Suppressor macrophage treated with lipopolysaccharide for 1 hour (primary cell): ENCODE results near the gene TIAM2.
"Not testable (repeated sequence)": the region's sequence is repeated elsewhere in the genome, so short reads cannot be mapped to it uniquely, and the experiment has no call there.

ENCODE experiments used
- DNase-seq, 3 donors: peaks; one replicate each; pipeline ENCODE4 v3.0.0-alpha.2; 2020 to 2022

The TIAM2 gene

DNA sequence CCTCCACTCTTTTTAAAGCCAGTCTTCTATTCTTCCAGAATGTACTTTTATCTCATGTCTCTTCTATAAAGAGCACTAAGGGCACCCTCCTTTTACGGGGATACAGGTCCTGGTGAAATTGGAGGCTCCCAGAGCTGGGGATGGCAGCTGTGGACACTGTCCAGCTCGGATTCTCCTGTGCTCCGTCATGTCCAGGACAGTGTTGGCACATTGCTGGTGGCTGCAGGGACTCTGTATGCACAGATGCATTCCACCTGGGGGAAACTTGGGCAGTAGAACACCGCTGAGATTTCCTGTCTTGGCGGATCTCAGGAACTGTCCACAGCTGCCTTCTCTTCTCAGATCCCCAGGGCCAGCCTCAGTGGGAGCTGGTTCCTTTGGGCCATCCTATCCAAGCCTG lies 212.1 kb downstream of the TIAM2 start:
- DNase-seq, result no peak

DNA sequence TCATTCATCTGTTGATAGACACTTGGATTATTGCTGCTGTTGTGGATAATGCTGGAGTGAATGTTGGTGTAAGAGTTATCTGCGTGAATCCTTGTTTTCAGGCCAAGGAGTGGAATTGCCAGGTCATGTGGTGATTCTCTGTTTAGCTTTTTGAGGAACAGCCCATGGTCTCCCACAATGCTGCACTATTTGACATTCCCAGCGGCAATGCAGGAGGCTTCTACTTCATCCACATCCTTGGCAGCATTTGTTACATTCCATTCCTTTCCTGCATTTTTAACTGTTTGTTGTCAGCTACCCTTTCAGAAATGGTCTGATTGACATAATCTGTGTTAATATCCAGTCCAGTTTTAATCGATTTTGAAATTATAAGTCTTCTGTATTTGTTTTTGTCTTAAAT lies 217.0 kb downstream of the TIAM2 start:
- no peak for DNase-seq

DNA sequence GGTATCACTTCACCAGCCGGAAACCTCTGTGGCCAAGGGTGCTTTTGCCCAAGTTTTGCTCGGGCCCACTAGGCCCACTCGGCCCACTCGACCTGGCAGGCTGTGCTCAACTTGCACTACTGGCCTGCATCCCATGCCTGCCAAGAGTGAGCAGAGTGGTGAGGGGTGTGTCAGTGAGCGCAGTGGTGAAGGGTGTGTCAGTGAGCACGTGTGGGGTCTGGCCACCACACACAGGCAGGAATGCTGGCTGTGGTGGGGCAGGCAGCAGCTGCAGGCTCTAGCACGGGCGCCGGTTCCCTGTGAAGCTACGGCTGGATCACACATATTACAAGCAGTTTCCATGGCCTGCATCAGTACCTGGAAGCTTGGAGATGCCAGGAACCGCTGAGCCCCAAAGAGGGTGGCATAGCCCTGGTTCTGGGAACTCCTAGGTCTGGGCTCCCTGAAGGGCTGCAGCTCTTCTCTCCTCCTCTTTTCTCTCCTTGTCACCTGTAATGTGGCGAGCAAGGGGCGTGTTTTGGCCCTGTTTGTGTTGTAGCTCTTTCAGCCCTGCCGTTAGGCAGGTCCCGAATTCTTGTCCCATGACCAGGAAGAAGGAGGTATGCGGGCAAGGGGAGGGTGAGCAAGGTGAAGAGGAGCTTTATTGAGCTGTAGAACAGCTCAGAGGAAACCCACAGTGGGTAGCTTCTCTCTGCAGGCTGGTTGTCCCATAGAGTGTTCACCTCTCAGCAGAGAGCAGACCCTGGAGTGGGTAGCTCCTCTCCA lies 217.7 kb downstream of the TIAM2 start:
- DNase-seq, result no peak

DNA sequence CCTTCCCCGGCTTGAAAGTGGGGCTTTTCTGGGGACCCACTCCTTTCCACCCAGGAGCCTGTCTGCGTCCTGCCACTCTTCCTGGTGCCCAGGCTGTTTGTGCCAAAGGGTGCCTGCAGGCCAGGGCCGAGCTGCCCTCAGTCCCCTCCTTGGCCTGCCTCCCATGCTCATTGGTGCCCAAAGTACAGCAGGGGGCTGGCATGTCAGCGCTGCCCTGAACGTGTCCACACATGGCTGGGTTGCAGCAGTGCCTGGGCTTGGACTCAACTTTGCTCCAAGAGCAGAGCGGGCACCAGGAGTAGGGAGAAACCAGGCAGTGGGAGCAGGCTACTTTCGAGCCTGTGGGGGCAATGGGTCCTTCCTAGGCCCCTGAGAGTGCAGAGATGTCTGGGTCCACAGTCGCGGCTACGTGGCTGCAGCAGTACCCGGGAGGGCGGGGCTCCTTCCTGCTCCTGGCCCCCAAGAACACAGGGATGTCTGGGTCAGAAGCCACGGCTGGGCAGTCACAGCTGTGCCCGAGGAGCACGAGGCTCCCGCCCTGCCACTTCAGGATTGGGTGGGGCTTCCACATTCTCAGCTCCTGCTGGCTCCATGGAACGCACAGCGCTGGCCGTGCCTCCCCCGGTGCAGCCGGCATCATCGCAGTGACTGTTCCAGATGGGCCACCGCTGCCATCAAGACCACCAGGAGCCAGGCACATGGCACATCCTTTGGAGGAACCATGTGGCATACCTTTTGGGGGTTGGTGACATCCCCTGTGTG lies 218.7 kb downstream of the TIAM2 start:
- DNase-seq, result no peak

DNA sequence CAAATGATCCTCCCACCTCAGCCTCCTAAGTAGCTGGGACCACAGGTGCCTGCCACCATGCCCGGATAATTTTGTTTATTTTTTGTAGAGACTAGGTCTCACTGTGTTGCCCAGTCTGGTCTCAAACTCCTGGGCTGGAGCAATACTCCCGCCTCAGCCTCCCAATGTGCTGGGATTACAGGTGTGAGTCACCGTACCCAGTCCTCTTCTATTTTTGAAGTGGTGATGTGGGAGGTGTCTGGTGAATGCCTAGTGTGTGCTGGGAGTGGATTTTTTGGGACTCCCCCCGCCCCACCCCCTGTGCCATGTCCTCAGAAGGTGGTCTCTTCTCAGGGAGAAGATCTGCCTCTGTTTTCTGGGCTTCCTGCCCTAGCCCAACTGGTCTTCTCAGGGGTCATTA lies 220.8 kb downstream of the TIAM2 start:
- no peak for DNase-seq

DNA sequence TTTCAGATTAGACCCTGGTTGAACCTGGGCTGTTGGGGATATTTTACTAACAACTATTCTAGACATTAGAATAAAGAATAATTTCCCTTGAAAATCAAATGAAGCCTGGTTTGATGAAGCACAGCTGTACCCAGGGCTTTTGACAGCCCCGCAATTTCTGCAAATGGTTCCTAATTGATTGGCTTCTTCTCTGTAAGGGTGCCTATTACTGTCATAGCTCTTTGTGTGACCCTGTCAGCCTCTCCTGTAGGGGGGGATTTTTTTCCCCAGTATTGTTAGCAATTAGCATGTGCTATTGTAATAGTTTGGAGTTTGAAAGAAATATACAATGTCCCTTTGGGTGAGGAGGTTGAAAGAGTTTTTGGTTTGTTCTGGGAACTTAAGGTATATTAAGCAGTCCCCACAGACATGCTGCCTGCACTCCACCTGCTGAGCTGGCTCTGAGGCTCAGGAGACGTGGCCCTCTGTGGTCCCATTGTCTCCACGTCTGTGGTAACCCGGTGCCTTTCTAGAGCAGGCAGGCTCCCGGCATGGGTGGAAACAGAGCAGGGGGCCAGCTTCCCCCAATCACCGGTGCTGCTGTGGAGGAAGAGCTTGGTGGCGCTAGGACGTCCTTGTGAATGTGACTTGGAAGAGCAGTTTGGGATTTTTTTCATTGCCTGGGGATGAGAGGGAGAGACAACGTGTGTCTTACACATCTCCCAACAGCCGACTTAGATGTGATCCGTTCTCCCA lies 221.4 kb downstream of the TIAM2 start:
- DNase-seq, result no peak

DNA sequence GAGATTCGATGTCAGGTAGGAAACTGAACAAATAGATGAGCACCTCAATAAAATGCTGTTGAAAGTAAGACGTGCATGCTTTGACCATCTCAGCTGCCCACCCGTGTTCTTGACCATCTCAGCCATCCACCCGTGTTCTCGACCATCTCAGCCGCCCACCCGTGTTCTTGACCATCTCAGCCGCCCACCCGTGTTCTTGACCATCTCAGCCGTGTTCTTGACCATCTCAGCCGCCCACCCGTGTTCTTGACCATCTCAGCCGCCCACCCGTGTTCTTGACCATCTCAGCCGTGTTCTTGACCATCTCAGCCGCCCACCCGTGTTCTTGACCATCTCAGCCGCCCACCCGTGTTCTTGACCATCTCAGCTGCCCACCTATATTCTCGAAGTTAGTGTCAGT lies 223.6 kb downstream of the TIAM2 start:
- DNase-seq, result not testable (repeated sequence)

DNA sequence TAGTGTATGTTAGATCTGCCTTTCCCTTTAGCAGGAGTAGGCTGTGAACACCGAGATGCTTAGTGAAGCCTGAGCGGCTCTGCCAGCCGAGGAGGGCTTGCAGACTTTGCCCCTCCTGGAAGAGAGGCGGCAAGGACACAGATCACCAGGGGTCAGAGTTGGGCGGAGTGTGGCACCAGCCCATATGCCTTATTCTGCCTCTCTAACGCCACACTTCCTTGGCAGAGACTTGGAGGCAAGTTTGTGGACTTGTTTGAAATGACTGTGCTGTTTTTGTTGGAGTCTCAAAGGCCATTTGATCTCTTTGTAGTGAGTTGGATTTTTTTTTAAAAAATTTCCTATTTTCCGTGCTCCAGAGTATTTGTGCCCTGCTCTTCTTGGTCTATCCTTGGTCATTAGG lies 224.2 kb downstream of the TIAM2 start:
- no peak for DNase-seq

DNA sequence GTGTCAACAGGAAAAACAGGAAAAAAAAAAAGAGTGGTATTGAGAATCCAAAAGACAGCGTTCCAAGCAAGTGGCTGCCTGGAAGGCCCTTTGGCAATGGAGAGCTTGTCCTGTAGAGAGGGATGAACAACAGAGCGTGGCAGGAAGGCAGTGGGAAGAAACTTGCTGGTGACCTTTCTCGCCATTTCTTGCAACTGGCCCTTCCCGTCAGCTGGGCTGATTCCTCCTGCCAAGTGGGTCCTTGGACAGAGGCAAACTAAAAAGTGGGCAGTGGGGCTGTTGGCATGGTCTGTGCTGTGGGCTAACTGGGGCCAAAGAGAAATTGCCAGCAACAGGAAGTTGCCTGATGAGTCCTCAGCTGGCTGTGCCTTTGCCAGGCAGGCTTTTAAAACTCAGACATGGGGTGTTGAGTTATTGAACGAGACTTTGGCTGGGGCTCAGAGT lies 224.8 kb downstream of the TIAM2 start:
- DNase-seq, result no peak

DNA sequence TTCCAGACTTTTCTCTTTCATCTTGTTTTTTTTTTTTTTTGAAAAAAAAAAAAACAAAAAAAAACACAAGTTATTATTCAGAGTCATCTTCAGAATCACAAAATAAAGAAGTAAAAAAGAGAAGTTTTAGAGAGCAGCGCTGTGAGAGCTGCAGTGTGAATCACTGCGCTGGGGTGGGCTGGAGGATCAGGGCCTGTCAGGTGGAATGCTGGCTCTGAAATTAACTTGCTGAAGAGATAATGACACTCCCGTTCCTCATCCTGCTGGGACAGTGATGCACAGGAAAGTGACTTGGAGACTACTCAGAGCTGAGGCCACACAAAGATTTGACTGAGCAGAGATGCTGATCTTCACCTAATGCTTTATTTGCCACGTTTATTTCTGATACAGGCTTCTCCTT lies 226.0 kb downstream of the TIAM2 start:
- peak; percentile 83 to 88 (median 85) for DNase-seq

DNA sequence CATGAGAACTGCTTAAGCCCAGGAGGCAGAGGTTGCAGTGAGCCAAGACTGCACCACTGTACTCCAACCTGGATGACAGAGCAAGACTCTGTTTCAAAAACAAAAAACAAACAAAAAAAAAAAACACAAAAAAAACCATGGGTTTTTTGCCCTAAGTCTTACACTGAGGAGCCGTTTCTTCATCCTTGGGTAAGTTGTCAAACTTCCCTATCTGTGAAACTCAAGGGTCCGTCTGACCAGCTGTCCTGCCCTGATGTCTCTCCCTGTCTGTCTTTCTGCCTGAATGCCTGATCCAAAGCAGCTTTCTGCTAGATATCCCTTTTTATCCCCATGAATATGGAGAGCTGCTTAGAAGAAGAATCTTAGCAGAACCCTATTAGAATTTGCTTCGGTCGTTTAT lies 227.4 kb downstream of the TIAM2 start:
- peak; percentile 40 to 79 (median 68) for DNase-seq

DNA sequence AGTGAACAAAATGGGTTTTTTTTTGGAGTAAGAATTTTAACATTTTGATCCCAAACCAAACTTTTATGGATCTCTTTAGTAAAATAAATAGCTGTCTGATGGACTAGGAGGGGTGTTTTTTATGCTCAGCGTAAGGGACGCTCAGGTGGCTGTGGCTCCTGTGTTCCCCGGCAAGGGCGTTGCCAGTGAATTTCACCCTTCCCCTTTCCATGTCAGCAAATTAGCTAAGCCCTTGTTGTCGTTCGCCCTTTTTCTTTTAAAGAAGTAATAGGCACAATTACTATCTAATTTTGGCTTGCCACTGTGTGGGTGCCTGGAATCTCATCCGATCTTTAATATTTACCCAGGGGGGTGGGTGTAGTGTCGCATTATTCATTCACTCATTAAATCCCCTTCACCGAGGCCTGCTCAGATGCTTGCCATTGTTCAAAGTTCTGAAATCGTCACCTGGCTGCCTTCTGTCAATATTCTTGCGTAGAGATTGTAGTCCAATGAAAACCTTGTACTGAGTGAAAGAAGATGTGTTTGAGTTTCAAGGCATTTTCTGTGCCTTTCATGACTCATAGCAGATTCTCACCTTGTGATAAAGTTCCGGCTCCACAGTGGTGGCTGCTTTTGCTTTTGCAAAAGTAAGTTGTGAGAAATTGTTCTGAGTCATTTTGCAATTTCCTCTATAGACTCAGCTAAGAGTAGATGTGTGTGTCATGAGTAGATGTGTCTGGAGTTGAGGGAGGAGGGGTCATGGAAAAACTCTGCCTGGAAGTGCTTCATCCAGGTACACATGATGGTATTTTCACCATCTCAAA lies 228.7 kb downstream of the TIAM2 start:
- DNase-seq, result peak; percentile 75 to 87 (median 86)

DNA sequence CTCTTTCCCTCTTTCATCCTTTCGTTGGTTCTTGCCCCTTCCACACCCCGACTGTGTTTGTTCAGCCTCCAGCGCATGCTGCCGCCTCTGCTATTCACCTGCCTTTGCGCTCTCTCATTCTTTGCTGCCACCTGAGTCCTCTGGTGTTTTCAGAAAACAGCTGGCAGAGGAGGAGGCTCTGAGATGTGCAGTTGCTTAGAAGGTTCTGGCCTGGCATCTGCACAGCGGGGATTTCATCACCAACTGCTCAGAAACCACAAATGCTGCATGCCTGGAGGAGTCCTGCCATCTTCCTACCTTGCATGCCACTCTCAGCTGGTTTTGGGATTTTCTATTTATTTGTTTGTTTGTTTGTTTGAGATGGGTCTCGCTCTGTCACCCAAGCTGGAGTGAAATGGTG lies 229.5 kb downstream of the TIAM2 start:
- DNase-seq, result no peak

DNA sequence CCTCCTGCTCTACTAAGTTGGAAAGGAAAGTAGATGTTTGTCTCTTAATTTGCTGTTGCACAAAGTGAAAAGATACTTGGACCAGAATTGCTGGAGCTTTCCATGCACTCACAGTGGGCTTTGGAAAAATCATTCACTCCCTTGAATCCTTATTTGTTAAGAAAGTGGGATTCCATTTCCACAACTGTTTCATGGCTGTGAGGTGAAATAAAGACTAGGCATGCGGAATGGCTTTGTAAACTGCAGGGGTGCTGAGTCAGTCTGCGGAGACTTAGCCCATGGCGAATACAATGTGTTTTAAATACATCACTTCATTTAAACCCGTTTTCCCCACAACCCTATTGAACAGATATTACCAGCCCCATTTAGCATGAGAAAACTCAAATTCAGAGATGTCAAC lies 231.9 kb downstream of the TIAM2 start:
- no peak for DNase-seq

DNA sequence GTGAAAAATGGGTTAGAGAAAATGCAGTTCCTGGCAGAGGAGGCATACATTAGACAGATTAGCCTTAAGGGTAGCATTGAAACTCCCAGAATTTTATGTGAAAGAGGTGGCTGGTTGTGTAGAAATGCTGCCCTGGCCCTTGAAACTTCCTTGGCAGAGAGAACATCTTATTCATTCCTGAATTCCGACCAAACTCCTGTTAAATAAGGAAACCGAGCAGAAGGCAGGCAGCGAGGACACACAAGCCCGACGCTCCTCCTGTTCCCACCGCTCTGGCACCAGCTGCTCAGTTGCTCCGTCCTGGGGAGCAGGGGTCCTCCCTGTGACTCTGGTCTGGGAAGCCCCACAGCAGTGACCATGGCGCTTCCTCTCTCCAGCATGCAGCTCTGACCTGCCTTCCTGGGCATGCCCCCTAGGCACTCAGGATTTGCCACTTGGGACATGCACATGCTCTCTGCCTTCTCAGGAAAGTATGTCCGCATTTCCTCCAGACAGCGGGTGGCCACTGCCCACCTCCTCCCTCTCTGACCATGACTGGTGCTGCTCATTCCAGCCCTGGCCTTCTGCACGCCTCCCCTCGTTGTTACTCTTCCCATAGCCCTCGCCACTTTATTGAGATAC lies 233.5 kb downstream of the TIAM2 start:
- no peak for DNase-seq

DNA sequence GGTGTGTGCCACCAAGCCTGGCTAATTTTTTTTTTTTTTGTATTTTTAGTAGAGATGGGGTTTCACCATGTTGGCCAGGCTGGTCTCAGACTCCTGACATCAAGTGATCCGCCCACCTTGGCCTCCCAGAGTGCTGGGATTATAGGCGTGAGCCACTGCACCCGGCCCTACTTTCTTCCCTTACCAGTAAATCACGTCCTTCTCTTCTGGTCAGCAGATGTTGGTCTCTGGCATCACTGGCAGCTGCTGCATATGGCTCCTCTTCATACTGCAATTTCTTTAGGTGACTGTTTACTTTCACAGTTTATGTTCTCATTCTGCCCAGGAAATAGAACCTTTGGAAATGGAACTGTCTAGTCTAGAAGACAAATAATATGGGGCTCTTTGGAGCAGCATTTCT lies 235.9 kb downstream of the TIAM2 start:
- not testable (repeated sequence) for DNase-seq

DNA sequence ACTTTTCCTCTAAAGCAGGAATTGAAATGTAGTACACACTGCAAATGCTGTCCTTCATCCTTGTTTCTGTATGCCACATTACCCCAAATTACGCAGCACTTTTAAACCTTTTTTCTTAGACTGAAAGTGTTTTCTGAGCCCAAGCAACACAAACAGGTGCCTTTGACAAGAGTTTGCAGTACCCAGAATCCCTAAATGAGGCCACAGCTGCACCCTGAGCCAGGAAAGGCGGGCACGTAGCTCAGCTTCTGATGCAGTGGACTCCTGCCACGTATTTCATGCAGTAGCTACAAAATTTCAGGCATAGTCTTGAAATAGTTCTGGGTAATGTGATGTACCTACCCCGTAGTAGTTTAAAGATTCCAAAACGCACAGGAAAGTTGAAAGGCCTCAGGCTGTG lies 237.7 kb downstream of the TIAM2 start:
- DNase-seq, result no peak

DNA sequence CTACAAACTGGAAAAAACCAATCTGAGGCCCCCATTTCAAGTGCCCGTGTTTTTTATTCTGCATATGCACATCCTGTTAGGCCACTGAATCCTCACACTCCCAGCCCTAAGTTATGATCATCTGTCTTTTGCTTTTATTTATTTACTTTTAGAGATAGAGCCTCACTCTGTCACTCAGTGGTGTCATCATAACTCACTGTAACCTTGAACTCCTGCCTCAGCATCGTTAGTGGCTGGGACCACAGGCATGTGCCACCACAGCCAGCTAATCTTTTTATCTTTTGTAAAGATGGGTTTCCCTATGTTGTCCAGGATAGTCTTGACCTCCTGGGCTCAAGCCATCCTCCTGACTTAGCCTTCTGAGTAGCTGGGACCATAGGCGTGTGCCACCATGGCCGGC lies 239.1 kb downstream of the TIAM2 start:
- DNase-seq, result no peak

DNA sequence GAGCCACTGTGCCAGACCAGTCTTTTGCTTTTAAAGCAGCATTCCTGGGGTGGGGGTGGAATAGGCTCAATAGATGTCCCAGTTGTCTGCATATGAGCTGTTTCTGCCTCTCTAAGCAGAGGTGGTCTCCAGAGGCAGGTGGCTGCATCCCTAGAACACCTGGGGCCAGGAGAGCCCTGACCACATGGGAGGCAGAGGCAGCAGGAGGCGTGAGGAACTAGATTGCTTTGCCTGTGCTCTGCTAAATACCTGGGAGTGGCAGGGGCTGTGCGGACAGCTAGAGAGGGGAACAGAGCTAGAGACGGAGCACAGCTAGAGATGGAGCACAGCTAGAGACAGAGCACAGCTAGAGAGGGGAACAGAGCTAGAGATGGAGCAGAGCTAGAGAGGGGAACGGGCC lies 239.6 kb downstream of the TIAM2 start:
- DNase-seq, result no peak

DNA sequence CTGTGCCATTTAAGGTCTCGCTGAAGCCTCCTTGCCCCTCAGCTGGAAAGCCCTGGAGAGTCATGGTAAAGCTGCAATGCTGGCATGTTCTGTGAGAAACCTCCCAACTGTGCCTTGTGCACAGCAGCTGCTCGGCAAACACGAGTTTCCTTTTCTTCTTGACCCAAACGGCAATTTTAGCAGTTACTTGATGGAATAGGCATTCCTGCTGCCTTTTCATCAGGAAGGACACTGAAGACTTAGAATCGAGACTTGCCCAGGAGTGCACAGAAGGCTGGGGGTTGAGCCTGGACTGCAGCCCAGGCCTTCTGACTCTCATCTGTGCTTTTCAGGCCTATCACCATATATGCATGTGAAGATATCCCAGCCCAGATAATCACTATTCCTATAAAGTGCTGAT lies 240.0 kb downstream of the TIAM2 start:
- DNase-seq, result no peak

DNA sequence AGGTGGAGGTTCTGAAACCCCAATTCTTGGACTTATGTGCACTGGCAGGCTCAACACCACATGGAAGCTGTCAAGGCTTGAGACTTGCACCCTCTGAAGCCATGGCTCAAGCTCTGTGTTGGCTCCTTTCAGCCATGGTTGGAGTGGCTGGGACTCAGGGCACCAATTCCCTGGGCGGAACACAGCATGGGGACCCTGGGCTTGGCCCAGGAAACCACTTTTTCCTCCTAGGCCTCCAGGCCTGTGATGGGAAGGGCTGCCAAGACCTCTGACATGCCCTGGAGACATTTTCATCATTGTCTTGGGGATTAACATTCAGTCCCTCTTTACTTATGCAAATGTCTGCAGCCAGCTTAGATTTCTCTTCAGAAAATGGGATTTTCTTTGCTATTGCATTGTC lies 242.5 kb downstream of the TIAM2 start:
- DNase-seq, result no peak

DNA sequence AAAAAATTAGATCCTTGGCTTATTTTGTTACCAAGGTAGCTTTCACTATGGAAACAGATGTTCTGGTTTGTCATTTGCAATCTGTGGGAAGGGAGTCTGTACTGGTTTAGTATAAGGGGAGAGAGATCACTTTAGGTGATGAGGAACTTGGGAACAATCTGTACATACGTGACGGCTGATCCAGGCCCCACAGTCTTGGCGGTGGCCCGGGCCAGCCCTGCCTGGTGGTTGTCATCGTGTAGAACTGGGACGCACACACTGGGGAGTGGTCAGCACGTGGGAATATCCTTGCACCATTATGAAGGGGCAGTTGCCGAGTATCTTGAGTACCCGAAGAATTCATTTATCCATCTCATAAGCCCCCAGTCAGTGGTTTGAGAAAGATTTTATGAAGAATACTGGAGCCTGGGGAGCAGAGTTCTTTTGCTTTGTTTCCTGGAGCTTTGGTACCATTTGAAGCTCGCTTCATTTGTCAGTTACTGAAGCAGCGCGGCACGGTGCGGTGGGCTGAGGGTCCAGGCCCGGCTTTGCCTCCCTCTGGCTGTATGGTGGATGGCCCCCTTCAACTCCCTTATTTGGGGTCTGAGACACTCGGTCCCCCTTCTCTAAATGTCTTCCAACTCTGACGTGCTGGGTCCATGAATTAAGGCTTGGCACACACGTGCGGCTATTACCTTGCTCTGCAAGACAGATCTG lies 245.9 kb downstream of the TIAM2 start:
- DNase-seq, result no peak
